HG02938 (cell line): ENCODE results near the gene CDKL1.

ENCODE experiments used
- ATAC-seq: cut with Tn5 transposase; IDR thresholded peaks from one replicate; pipeline ENCODE4 v1.9.1; 2021; ENCODE audit warnings: mild to moderate bottlenecking, moderate library complexity; ENCODE audit not compliant: unreplicated experiment

CDKL1 gene

GRCh38 chr14:50290306-50290705, 106.4 kb downstream of the CDKL1 start:
- no peak for ATAC-seq

GRCh38 chr14:50288146-50288545, 108.5 kb downstream of the CDKL1 start:
- ATAC-seq, result no peak

- no peak for ATAC-seq
Measured at GRCh38 chr14:50285861-50286260, 110.8 kb downstream of the CDKL1 start.
